Stimulated activated naive B cell treated with anti-CD40 and anti-IgM and Interleukin-4, amounts not matched to agents 10 μg/mL and 1 μg/mL and 100 μg/mL, for 72 hours (primary cell): ENCODE results near the gene MCF2L.

Source experiments
- ATAC-seq, 2 donors: fragments of 150-1000 bp; cut with Tn5 transposase; replicated peaks; 2 replicates each; pipeline ENCODE4 v1.10.0; 2021; ENCODE audit warnings: moderate library complexity in 1 of 2
- DNase-seq: peaks from one replicate; pipeline ENCODE4 v3.0.0; 2021
- H3K27ac Mint-ChIP-seq: one replicate; pipeline ENCODE4 v1.8.0; 2022; ENCODE audit warnings: mild to moderate bottlenecking, mixed read lengths
- H3K27me3 Mint-ChIP-seq, 2 donors: one replicate each; pipeline ENCODE4 v1.8.0; 2022; ENCODE audit warnings: mixed read lengths in 2 of 2
- H3K36me3 Mint-ChIP-seq, 2 donors: one replicate each; pipeline ENCODE4 v1.8.0; 2022; ENCODE audit warnings: mixed read lengths in 2 of 2, mild to moderate bottlenecking in 1 of 2
- H3K4me1 Mint-ChIP-seq, 2 donors: one replicate each; pipeline ENCODE4 v1.8.0; 2022; ENCODE audit warnings: mixed read lengths in 2 of 2, mild to moderate bottlenecking in 1 of 2
- H3K4me3 Mint-ChIP-seq, 2 donors: one replicate each; pipeline ENCODE4 v1.8.0; 2022; ENCODE audit warnings: mild to moderate bottlenecking in 2 of 2, mixed read lengths in 2 of 2, moderate library complexity in 1 of 2
- H3K9me3 Mint-ChIP-seq, 2 donors: one replicate each; pipeline ENCODE4 v1.8.0; 2022; ENCODE audit warnings: mixed read lengths in 2 of 2, mild to moderate bottlenecking in 1 of 2

MCF2L gene

DNA sequence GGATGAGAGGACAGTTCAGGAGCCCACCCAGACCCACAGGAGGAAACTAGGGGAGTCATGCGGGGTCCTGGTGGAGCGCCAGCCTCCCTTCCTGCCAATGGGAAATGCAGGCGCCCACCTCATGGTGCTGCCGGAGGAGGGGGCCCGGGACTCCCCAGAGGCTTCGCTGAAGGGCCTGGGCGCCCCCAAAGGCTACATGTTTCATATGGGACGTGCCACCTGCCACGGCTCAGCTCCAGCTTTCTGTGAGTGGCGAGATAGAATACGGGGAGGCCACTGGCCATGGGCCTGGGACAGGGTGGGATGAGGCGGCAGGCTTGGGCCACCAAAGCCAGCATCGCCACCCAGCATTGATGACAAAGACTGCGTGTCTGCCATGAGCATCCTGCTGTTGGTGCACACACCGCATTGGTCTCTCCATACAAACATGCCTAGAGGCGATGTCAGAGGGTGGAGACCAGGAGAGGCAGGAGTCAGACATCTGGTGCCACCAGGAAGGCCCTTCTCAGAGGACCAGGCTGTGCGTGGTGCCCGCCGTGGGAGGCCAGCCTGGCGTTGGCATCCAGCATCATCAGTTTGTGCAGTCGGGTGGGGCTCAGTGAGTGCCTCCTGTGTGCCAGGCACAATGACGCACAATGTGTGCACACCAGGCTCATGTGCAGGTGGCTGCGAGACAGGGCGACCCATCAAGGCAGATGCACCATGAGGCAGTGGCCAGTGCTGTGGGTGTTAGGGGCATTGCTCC is 152.3 kb downstream of the MCF2L start:
- ATAC-seq (no peak), DNase-seq (no peak)
- Mint-ChIP-seq H3K36me3 (no peaks in the 10 kb centered on the region), H3K27me3 (peaks cover 12 to 17% of the 10 kb centered on the region in 2 donors), H3K27ac (no peak overlapping the region), H3K4me1 (no peaks in the 10 kb centered on the region), H3K4me3 (no peak overlapping the region), H3K9me3 (no peaks in the 10 kb centered on the region)

- no peak for ATAC-seq
- no peak for DNase-seq
- Mint-ChIP-seq H3K9me3 (no peaks in the 10 kb centered on the region), H3K27me3 (peaks cover 18 to 22% of the 10 kb centered on the region in 2 donors), H3K4me1 (no peaks in the 10 kb centered on the region), H3K36me3 (no peaks in the 10 kb centered on the region), H3K4me3 (no peak overlapping the region), H3K27ac (no peak overlapping the region)
Observed at GRCh38 chr13:113121928-113122471, 153.0 kb downstream of the MCF2L start.

- H3K4me1 Mint-ChIP-seq: no peaks in the 10 kb centered on the region
- H3K9me3 Mint-ChIP-seq: no peaks in the 10 kb centered on the region
- DNase-seq (no peak), ATAC-seq (no peak)
- no peak within 1 kb of the TSS for H3K27ac Mint-ChIP-seq
- H3K27me3 Mint-ChIP-seq: peaks cover 25 to 28% of the 10 kb centered on the region in 2 donors
- H3K36me3 Mint-ChIP-seq: no peaks in the 10 kb centered on the region
- no peak within 1 kb of the TSS for H3K4me3 Mint-ChIP-seq
Observed at GRCh38 chr13:113122550-113123225, 153.7 kb downstream of the MCF2L start, which contains the start of gene F10. F10 (plus strand) TSS chr13:113122799; CDS start chr13:113122856, 57 bp downstream.

DNA sequence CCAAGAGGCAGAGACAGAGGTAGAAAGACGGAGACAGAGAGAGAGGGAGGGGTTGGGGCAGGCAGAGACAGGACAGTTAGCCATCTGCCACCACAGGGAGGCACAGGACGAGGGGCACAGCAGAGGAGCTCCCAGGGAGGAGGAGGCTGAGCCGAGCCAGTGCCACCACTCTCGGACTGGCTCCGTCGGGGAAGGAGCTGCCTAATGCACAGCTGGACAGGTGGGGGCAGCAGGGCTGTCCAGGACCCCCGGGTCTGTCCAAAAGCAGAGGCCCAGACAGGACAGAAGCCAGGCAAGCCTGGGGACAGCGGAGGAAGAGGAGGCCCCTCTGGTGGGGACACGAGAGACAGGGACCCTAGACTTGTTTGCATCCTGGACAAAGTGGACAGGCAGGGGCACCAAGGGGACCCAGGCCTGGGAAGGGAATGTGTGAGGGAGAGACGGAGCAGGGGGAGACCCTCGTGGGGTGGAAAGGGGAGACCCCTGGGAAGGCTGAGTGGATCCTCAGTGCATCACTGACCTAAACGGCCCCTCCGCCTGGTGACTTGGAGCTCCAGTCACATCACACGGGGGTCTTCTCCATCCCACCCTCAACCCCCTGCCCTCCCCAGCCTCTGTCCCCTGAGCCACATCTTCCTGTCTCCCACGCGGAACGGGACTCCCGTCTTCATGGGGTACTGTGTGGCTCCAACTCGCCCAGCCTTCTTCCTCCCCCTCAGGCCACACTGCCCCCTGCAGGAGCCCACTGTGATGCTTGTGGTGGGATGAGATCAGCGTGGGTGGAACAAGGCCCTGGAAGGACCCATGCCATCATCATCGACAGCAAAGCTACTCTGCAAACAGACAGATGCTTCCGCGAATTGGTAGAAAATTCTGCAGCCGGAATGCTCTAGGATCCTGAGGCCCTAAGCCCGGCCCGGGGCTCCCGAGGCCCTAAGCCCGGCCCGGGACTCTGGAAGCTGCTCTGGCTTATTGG is 154.5 kb downstream of the MCF2L start:
- DNase-seq (no peak), ATAC-seq (peak in 1 of 2 donors; percentile 40)
- Mint-ChIP-seq H3K9me3 (no peaks in the 10 kb centered on the region), H3K27ac (no peak overlapping the region), H3K4me1 (no peaks in the 10 kb centered on the region), H3K27me3 (peaks cover 32 to 35% of the 10 kb centered on the region in 2 donors), H3K36me3 (no peaks in the 10 kb centered on the region), H3K4me3 (no peak overlapping the region)

DNA sequence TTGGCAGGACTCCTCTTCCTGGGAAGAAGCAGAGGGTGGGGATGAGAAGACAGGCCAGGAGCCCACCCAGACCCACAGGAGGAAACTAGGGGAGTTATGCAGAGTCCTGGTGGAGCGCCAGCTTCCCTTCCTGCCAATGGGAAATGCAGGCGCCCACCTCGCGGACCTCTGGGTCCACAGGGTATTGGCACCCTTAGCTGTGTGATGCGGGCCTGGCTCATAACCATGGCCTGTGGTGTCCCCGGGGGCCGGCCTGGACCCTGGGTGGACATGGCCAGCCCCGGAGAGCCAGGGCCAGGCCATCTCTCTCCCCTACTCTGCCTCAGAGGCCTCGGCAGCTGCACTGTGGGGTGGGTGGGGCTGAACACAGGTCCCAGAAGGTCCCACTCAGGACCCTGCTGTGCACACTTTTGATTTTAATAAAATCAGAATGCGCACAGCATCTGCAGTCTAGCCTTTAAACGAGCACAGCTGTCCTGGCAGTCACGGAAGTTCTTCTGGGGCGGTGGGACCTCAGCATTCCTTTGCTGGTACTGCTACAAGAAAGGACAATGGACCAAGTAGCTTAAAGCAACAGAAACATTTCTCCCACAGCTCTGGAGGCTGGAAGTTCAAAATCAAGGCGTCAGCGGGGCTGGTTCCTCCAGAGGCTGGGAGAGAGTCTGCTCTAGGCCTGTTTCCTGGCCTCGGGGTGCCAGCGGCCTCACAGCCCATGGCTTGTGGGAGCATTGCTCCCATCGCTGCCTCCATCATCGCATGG is 155.4 kb downstream of the MCF2L start:
- H3K4me3 Mint-ChIP-seq: no peak overlapping the region
- peaks cover 39 to 40% of the 10 kb centered on the region in 2 donors for H3K27me3 Mint-ChIP-seq
- DNase-seq: no peak
- ATAC-seq: no peak
- H3K27ac Mint-ChIP-seq: no peak overlapping the region
- peaks cover 1 to 4% of the 10 kb centered on the region in 2 donors for H3K4me1 Mint-ChIP-seq
- H3K36me3 Mint-ChIP-seq: no peaks in the 10 kb centered on the region
- H3K9me3 Mint-ChIP-seq: no peaks in the 10 kb centered on the region

DNA sequence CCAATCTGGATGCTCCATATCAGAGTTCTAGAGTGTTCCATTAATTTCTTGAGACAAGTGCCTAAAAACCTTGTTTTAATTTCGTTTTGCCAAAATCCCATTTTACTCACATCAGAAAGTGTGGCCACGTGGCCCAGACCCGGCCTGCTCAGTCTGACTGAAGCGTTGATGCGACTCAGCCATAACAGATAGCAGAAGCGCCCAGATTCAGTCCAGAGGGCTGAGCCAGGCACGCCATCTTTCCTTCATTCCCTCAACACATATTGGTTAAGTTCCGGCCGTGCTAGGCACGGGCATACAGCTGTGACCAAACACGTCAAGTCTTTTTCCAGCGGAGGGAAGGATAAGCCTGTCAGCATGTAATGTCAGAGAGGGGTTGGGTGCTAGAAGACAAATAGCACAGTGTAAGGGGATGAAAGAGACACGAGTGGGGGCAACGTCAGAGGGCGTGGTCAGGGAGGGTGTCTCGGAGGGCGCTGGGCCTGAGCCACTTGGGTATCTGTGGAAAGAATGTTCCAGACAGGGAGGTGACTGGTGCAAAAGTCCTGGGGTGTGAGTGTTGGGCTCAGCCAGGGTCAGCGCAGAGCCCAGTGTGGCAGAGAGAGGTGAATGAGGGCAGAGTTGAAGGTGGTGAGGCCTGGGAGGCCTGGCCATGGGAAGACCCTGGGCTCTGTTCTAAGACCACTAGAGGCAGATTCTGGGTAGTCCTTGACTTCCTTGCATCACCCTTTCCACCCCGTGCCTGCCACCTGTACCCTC is 156.7 kb downstream of the MCF2L start:
- no peak for ATAC-seq
- peaks cover 1 to 8% of the 10 kb centered on the region in 2 donors for H3K4me1 Mint-ChIP-seq
- no peak overlapping the region for H3K27ac Mint-ChIP-seq
- H3K4me3 Mint-ChIP-seq: no peak overlapping the region
- H3K27me3 Mint-ChIP-seq: peaks cover 45 to 49% of the 10 kb centered on the region in 2 donors
- no peak for DNase-seq
- no peaks in the 10 kb centered on the region for H3K9me3 Mint-ChIP-seq
- no peaks in the 10 kb centered on the region for H3K36me3 Mint-ChIP-seq

DNA sequence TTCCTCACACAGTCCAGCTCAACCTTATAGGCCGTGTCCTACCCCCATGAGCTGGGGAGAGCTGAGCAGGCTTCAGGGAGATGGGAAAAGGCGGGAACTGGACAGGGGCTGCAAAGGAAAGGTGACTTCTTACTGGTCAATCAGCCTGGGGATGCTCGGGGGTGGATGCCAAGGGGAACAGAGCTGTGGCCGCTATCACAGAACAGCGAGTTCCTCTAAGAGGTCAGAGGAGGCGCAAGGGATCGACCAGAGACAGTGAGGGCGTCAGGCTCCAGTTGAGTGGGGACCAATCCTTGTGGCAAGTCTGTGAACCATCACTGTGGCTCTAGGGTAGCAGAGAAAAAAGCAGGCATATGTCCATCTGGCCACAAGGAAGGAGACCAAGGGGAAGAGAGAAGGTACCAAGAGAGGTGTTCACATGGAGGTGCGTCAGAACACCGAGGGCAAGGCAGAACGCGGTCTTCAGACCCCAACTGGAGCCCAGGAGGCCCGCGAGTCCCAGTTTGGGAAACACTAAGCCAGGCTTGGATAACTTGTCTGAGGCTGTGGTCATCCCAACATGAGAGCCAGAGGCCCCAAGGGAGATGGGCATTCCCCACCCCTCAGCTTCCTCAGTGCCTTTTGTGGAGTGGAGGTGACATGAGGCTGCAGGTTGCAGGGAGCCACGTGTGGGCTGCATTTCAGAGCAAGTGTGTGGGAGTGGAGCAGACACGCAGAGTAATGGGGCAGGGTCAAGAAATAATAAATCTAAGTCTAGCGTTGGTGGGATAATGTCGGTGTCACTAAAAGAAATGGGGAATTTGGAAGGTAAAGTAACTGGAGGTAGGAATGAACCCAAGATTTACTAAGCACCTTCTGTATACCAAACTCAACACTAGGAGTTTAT is 157.5 kb downstream of the MCF2L start:
- Mint-ChIP-seq H3K9me3 (no peaks in the 10 kb centered on the region), H3K4me1 (peaks cover 1 to 8% of the 10 kb centered on the region in 2 donors), H3K27me3 (peaks cover 45 to 52% of the 10 kb centered on the region in 2 donors), H3K27ac (no peak overlapping the region), H3K36me3 (no peaks in the 10 kb centered on the region), H3K4me3 (no peak overlapping the region)
- ATAC-seq: no peak
- no peak for DNase-seq

DNA sequence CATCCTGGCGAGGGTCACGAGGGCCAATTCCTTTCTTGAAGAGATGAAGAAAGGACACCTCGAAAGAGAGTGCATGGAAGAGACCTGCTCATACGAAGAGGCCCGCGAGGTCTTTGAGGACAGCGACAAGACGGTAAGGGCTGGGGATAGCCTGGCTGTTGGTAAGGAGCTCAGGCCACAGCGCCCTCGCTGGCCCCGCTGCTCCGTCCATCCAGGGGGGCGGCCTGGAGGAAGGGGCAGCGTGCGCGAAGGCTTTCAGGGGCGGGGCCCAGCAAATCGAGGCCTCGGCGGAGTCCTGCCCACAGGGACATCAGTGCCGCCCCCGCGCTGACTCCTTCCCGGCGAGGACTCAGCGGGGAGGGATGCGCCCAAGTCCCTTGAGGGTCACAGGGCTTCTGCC is 160.5 kb downstream of the MCF2L start:
- H3K27ac Mint-ChIP-seq: no peak overlapping the region
- DNase-seq (no peak), ATAC-seq (no peak)
- H3K9me3 Mint-ChIP-seq: no peaks in the 10 kb centered on the region
- H3K4me1 Mint-ChIP-seq: peaks cover 1 to 8% of the 10 kb centered on the region in 2 donors
- peak overlapping the region in 1 of 2 donors; percentile 75 for H3K4me3 Mint-ChIP-seq
- no peaks in the 10 kb centered on the region for H3K36me3 Mint-ChIP-seq
- H3K27me3 Mint-ChIP-seq: peaks cover 39 to 58% of the 10 kb centered on the region in 2 donors

- ATAC-seq (peak; percentile 51 to 72), DNase-seq (no peak)
- H3K27ac Mint-ChIP-seq: no peak overlapping the region
- peak overlapping the region; percentile 50 to 75 for H3K4me3 Mint-ChIP-seq
- H3K4me1 Mint-ChIP-seq: peaks cover 1 to 8% of the 10 kb centered on the region in 2 donors
- peaks cover 39 to 58% of the 10 kb centered on the region in 2 donors for H3K27me3 Mint-ChIP-seq
- no peaks in the 10 kb centered on the region for H3K9me3 Mint-ChIP-seq
- no peaks in the 10 kb centered on the region for H3K36me3 Mint-ChIP-seq
Observed at GRCh38 chr13:113129921-113130750, 161.1 kb downstream of the MCF2L start.

DNA sequence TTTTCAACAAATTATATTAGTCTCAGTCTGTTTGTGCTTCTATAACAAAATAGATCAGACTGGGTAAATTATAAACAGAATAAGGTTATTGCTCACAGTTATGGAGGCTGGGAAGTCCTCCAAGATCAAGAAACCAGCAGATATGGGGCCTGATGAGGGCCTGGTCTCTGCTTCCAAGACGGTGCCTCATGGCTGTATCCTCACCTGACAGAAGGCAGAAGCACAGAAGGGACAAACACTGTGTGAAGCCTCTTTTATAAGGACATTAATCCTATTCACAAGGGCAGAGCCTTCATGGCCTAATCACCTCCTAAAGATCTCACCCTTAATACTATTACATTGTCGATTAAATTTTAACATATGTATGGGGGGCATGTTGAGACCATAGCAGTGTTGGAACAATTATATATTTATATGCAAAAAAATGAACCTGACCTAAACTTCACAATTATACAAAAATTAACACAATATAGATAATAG is 166.3 kb downstream of the MCF2L start:
- no peak for ATAC-seq
- no peaks in the 10 kb centered on the region for H3K9me3 Mint-ChIP-seq
- H3K36me3 Mint-ChIP-seq: no peaks in the 10 kb centered on the region
- DNase-seq: no peak
- H3K27ac Mint-ChIP-seq: no peak overlapping the region
- no peak overlapping the region for H3K4me3 Mint-ChIP-seq
- H3K4me1 Mint-ChIP-seq: no peaks in the 10 kb centered on the region
- H3K27me3 Mint-ChIP-seq: peaks cover 4 to 28% of the 10 kb centered on the region in 2 donors

DNA sequence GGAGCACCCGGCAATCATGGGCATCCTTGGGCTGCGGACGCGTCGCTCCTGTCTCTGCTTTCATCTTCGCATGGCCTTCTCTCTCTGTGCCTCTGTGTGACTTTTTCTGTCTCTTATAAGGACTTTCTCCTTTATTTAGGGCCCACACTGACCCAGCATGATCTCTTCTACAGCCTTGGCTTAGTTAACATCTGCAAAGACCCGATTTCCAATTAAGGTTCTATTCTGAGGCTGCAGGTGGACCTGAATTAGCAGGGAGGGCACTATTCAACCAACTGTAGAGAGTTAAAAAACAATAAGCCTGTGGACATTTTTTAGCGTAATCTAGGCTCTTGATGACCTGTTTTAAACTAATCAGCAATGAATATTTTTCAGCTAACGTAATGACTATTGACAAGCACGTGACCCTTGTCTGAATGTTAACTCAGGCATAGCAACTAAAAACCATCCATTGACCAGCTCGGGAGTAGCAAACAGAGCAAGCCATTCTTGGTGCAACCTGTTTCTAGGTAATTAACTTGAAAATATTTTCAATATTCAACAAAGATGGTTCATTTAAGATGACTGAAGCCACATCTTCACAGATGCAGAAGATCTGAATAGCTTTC is 168.8 kb downstream of the MCF2L start:
- no peak overlapping the region for H3K4me3 Mint-ChIP-seq
- peaks cover 4 to 28% of the 10 kb centered on the region in 2 donors for H3K27me3 Mint-ChIP-seq
- DNase-seq (no peak), ATAC-seq (no peak)
- H3K4me1 Mint-ChIP-seq: no peaks in the 10 kb centered on the region
- H3K36me3 Mint-ChIP-seq: no peaks in the 10 kb centered on the region
- H3K27ac Mint-ChIP-seq: no peak overlapping the region
- no peaks in the 10 kb centered on the region for H3K9me3 Mint-ChIP-seq
